GM15510 (cell line): Measurements from ENCODE around the gene FAM180B.

Experiments
- POLR2A ChIP-seq: IDR thresholded peaks from 3 replicates; pipeline ENCODE4 v1.6.1; 2011; ENCODE audit warnings: borderline replicate concordance; ENCODE audit not compliant: insufficient read length; ENCODE audit errors: extremely low read depth

The FAM180B gene

GRCh38 chr11:47565340-47566148 is 20.9 kb upstream of the FAM180B start, which contains the start of gene PTPMT1:
Gene PTPMT1 (plus strand): TSS chr11:47565599. CDS start chr11:47565623, 24 bp downstream.
- TF ChIP-seq POLR2A: peak; percentile 93

GRCh38 chr11:47566149-47566698 is 20.3 kb upstream of the FAM180B start:
- no peak for TF ChIP-seq POLR2A

DNA sequence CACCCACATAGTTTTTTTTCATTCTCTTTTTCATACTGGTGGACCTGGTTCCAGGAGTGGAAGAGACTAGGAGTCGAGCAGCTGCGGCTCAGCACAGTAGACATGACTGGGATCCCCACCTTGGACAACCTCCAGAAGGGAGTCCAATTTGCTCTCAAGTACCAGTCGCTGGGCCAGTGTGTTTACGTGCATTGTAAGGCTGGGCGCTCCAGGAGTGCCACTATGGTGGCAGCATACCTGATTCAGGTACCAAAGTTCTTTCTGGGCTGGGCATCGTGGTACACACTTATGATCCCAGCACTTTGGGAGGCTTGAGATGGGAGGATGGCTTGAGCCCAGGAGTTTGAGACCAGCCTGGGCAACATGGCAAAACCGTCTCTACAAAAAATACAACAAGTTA is 16.8 kb upstream of the FAM180B start:
- no peak for TF ChIP-seq POLR2A

DNA sequence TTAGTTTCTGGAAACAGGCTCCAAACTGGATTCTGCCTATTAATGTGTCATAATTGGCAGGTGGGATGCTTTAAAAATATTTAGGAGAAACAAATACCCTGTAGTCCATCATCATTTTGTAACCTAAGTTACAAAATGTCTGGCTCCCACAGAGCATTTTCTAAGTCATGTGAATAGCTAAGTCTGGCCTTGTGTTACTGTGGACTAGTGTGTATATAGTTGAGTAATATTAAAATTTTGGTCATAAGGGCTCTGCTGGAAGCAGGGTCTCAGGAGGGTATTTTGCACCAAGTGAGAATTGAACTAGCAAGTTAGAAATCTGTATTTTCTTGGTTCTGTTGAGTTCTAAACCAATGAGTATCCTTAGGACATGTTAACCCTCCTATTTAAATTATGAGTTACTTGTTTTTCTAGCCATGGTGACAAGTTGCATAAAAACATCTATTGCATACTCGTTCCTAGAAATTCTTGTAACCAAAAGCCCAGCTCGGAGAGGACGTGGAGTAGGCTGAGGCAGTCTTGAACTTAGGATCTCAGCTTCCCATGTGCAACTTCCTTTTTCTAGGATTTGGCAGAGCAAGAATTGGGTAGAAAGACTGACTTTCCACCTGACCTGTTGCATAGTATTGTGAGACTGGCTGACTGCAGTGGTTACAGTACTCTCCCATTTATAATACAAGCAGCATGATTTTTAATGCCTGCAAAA is 15.7 kb upstream of the FAM180B start:
- TF ChIP-seq POLR2A: no peak

DNA sequence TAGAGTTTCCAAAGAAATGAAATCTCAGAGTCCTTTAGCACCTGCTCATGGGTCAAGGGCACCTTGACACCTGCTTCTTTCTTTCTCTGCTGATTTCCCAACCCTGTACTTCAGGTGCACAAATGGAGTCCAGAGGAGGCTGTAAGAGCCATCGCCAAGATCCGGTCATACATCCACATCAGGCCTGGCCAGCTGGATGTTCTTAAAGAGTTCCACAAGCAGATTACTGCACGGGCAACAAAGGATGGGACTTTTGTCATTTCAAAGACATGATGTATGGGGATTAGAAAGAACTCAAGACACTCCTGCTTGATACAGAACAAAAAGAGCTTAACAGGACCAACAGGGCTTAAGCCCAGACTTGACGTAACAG is 15.1 kb upstream of the FAM180B start:
- TF ChIP-seq POLR2A: no peak

DNA sequence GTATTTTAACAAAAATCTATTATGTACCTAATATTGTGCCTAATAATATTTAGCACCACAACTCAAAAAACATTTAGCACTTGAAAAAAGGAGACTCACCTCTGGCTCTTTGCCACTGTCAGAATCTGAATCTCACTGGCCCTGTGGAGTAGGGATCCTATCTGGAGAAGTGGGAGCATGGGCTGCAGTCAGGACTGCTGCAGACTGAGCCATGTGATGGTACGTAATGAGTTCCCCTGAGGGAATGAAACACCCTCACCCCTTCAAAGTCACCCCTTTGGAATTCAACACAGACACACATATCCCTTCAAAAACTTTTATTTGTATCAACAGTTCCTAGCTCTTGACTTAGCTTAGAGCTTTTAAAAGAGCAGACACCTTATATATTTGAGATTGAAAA is 14.6 kb upstream of the FAM180B start:
- no peak for TF ChIP-seq POLR2A

DNA sequence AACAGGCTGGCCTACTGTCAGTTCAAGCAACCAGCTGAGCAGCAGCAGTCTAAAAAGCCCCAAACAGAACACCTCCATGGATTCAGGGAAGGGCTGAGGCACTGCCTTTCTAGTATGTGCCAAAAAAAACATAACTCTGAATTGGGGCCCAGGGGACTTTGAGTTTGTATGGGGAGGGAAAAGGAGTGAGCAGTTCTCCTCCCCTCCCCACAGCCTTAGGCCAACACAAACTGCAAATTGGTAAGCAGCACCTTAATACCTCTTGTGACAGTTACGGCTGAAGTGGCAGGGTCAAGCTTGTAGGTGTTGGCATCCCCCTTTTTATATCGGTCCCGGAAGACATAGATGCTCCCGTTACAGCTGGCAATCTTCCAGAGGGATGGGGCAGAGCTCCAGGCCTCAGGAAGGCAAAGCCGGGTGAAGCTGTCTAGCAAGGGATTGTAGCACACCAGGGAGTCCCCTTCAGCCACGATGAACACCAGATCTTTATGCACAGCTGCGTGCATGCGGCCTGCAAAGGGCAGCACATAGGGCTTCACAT is 13.7 kb upstream of the FAM180B start:
- no peak for TF ChIP-seq POLR2A

DNA sequence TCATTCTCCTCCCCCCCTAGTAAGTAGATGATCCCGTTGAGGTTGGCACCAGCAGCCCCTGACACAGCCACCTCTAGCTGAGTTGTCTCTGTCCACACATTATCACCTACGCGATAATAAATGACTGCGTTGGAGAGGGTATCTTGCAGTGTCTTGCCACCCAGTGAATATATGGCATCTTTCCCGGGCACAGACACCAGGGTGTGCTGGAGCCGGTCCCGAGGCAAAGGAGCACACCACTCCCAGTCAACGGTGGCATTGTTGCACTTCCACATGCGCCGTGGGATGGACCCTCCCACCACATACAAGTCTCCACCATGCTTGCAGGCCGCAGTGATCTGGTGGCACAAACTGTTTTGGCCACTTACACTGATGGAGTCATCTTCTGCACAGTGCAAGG is 13.2 kb upstream of the FAM180B start:
- no peak for TF ChIP-seq POLR2A

DNA sequence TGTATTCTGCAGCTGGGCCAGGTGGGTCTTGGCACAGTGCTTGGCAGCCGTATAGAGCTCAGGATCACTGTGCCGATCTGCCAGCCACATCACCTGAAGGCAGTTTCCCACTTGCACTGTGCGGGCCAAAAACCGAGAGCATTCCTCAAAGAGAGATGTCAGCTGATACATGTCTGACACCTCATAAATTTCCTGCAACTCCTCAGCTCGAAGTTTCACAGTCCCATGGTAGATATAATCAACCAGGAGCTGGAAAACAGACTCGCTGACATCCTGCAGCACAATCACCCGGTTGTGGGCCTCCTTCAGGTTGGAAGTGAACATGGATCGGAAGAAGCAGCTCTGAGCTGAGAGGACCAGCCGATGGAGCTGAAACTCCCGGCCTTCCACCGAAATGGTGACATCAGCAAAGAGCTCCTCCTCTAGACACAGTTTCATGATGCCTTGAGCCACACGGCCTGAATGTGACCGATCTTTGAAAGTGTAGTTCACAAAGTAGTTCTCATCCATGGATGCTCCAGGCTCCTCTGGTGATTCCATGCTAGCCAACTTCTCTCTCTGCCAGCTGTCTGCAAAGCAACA is 8.9 kb upstream of the FAM180B start:
- no peak for TF ChIP-seq POLR2A

DNA sequence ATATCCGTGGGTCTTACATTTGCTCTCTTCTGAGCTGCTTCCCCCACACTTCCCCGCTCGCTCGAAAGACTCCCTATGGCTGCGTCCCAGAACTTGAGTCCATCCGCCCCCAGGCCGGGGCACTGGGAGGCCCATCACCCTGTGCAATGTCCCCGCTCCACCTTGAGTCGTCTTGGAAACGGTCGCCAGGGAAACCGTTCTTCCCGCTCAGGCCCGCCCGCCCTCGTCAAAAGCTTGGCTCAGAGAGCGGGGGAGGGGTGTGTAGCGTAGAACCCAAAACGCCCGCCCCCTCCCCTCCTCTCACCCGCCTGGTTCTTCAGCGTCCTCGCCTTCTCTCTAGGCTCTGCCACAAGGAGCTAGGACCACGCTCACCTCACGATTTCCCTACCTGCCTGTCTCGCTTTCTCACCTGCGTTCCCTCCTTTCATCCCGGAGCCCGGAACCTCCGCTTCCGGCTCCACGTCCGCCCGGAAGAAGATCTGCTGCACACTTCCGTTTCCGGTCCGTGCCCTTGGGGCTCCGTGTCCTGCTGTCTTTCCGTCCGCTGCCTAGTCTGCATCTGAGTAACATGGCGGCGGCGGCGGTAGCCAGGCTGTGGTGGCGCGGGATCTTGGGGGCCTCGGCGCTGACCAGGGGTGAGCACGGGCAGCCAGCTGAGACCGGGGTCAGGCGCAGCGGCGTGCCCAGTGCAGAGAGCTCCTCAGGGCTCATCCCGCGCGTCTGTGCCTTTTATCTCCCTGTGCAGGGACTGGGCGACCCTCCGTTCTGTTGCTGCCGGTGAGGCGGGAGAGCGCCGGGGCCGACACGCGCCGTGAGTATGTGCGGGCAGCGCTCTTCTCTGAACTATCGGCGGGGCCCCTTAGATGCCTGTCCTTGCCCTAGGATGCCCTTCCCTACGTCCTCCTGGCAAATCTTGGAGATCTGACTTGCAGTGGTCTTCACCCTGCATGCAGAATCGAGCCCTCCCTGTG is 7.7 kb upstream of the FAM180B start, which contains the start of the genes KBTBD4 and NDUFS3:
Gene KBTBD4, minus strand, starts transcription at position 447 of the 971 bp plus-strand sequence. Its CDS starts 19 bp downstream, at position 428.
Gene NDUFS3, plus strand, starts transcription at position 551 of the 971 bp plus-strand sequence. Its CDS starts 18 bp downstream, at position 569.
- peak; percentile 92 for TF ChIP-seq POLR2A

DNA sequence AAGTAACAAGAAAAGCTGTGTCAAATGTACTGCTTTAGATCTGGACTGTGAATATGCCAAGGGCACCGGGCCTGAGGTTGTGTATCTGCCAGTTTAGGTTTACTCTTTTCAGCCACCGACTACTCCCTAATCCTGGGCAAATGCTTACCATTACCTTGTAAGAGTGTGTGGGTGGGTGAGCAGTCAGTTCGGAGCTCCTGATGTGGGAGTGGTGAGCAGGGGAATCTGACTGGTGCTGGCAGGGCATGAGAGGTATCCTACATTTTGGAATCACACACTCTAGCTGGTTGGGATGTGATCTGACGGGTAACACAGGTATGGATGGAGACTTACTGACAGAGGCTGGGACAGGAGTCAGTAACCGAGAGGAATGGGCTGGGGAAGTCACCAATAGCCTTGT is 2.6 kb upstream of the FAM180B start:
- TF ChIP-seq POLR2A: no peak

GRCh38 chr11:47587039-47587716 is 700 bp downstream of the FAM180B start:
- TF ChIP-seq POLR2A: no peak

GRCh38 chr11:47587723-47588326 is 1.3 kb downstream of the FAM180B start:
- no peak for TF ChIP-seq POLR2A
